K562 (cell line): ENCODE results near the gene WDR18. TPM values are rescaled to one million over a fixed set of nuclear protein-coding genes. Genes with fewer than 3 reads are reported as not detected.

Experiments used
- CREB1 ChIP-seq, 2 experiments: sonication (generic) in 1 of 2; formaldehyde crosslinking in 1 of 2; IDR thresholded peaks; 2 replicates each; pipeline versions ENCODE4 v1.6.1 to v1.8.0; 2012 to 2022; ENCODE audit warnings: inconsistent platforms in 1 of 2, mild to moderate bottlenecking in 1 of 2, missing genetic modification reagents in 1 of 2, moderate library complexity in 1 of 2
- CREM ChIP-seq: IDR thresholded peaks from 2 replicates; pipeline ENCODE4 v1.6.1; 2014; ENCODE audit warnings: antibody characterized with exemption, low read depth
- ELF1 ChIP-seq: fragments of 200-800 bp; sonication (Bioruptor generic); IDR thresholded peaks from 2 replicates; pipeline ENCODE4 v1.6.1; 2016; ENCODE audit warnings: missing genetic modification characterization, missing compliant biosample characterization
- ESRRA ChIP-seq: fragments of 450-650 bp; IDR thresholded peaks from 2 replicates; pipeline ENCODE4 v1.6.1; 2014; ENCODE audit warnings: low read depth, mild to moderate bottlenecking, moderate library complexity, borderline replicate concordance
- KLF1 ChIP-seq: fragments of 450-650 bp; IDR thresholded peaks from 2 replicates; pipeline ENCODE4 v1.6.1; 2016; ENCODE audit warnings: missing genetic modification characterization, missing compliant biosample characterization
- KLF13 ChIP-seq: fragments of 450-650 bp; IDR thresholded peaks from 2 replicates; pipeline ENCODE4 v1.6.1; 2016; ENCODE audit warnings: missing genetic modification characterization, low read depth, mild to moderate bottlenecking, missing compliant biosample characterization, moderate library complexity, borderline replicate concordance
- L3MBTL2 ChIP-seq: fragments of 450-650 bp; IDR thresholded peaks from 2 replicates; pipeline ENCODE4 v1.6.1; 2016; ENCODE audit warnings: mild to moderate bottlenecking, moderate library complexity
- MTA1 ChIP-seq: fragments of 450-650 bp; IDR thresholded peaks from 2 replicates; pipeline ENCODE4 v1.6.1; 2017; ENCODE audit warnings: borderline replicate concordance
- MTA3 ChIP-seq: fragments of 450-650 bp; formaldehyde crosslinking; IDR thresholded peaks from 2 replicates; pipeline ENCODE4 v1.6.1; 2017; ENCODE audit warnings: mild to moderate bottlenecking, borderline replicate concordance
- MXI1 ChIP-seq: IDR thresholded peaks from 2 replicates; pipeline ENCODE4 v1.6.1; 2011; ENCODE audit warnings: low read depth, mild to moderate bottlenecking, improper control_type of control experiment, low read length
- NONO ChIP-seq, 2 experiments: fragments of 200-400 bp in 1 of 2; fragments of 450-650 bp in 1 of 2; formaldehyde crosslinking in 1 of 2; IDR thresholded peaks; 2 replicates each; pipeline ENCODE4 v1.6.1; 2017; ENCODE audit warnings: low read depth in 2 of 2, mild to moderate bottlenecking in 2 of 2, moderate library complexity in 2 of 2, low read length in 1 of 2
- NRF1 ChIP-seq, 2 experiments: fragments of 450-650 bp; IDR thresholded peaks in 1 of 2; conservative IDR thresholded peaks in 1 of 2; 2 replicates each; pipeline ENCODE4 v1.6.1; 2014; ENCODE audit warnings: mild to moderate bottlenecking in 2 of 2
- PBX2 ChIP-seq, 2 experiments: IDR thresholded peaks in 1 of 2; conservative IDR thresholded peaks in 1 of 2; 2 replicates each; pipeline ENCODE4 v1.6.1; 2016; ENCODE audit warnings: low read depth in 2 of 2, mild to moderate bottlenecking in 1 of 2, missing compliant biosample characterization in 1 of 2, missing genetic modification characterization in 1 of 2, moderate library complexity in 1 of 2
- RBFOX2 ChIP-seq: fragments of 200-400 bp; formaldehyde crosslinking; IDR thresholded peaks from 2 replicates; pipeline ENCODE4 v1.6.1; 2017; ENCODE audit warnings: low read depth, mild to moderate bottlenecking, low read length, moderate library complexity
- SP1 ChIP-seq: sonication (generic); formaldehyde crosslinking; IDR thresholded peaks from 2 replicates; pipeline ENCODE4 v1.8.1; 2022; ENCODE audit warnings: mild to moderate bottlenecking, missing genetic modification reagents
- SREBF2 ChIP-seq: sonication (generic); formaldehyde crosslinking; IDR thresholded peaks from 2 replicates; pipeline ENCODE4 v1.4.0; 2020; ENCODE audit warnings: mild to moderate bottlenecking, missing genetic modification reagents
- TEAD1 ChIP-seq, 2 experiments: fragments of 450-650 bp in 1 of 2; sonication (generic) in 1 of 2; formaldehyde crosslinking; IDR thresholded peaks; 2 replicates each; pipeline versions ENCODE4 v1.4.0 to v1.8.0; 2020 to 2022; ENCODE audit warnings: mild to moderate bottlenecking in 2 of 2, missing genetic modification reagents in 1 of 2
- ZNF217 ChIP-seq: sonication (generic); formaldehyde crosslinking; IDR thresholded peaks from 2 replicates; pipeline ENCODE4 v1.8.0; 2022; ENCODE audit warnings: mild to moderate bottlenecking, missing genetic modification reagents
- ZNF316 ChIP-seq: fragments of 450-650 bp; IDR thresholded peaks from 2 replicates; pipeline ENCODE4 v1.6.1; 2016
- polyA plus RNA-seq, 8 experiments: library from polyadenylated mRNA; depleted of rRNA in 4 of 8; stranded (reverse) in 5 of 8; unstranded in 3 of 8; fragments of >200 nt; fragmentation: Nextera tagmentation in 2 of 8; fragmentation: Illumina TruSeq in 1 of 8; extraction: Ambion mirVana in 2 of 8; extraction: Trizol in 1 of 8; gene quantifications; 2 replicates each; pipeline versions ENCODE4 v1.2.1 to v1.2.3, GENCODE V29; 2011 to 2014; ENCODE audit warnings: inconsistent platforms in 1 of 8, missing spikeins in 1 of 8
- total RNA-seq, 7 experiments: library from RNA; depleted of rRNA in 6 of 7; stranded (reverse); fragments of >200 nt in 6 of 7; fragmentation: Illumina TruSeq in 2 of 7; extraction: Trizol in 2 of 7; gene quantifications; 2 replicates each; pipeline versions ENCODE4 v1.2.1 to v1.2.3, GENCODE V29; 2011 to 2021; ENCODE audit warnings: low replicate concordance in 1 of 7
- TF ChIP-seq, protein P1 (sequence below): sonication (generic); formaldehyde crosslinking; IDR thresholded peaks from 2 replicates; pipeline ENCODE4 v1.8.0; 2022; ENCODE audit warnings: missing genetic modification reagents, mild to moderate bottlenecking, moderate library complexity, borderline replicate concordance
- TF ChIP-seq, protein P2 (sequence below): fragments of 250-450 bp; sonication (Bioruptor Pico); IDR thresholded peaks from 2 replicates; pipeline ENCODE4 v1.9.0; 2021; ENCODE audit warnings: mild to moderate bottlenecking, inconsistent platforms

WDR18 gene
- total and polyA plus RNA-seq, 9 of the 15 experiments (the other 6 are each of a cell fraction or from before 2014, with no cell fraction given): 0.65 to 181 (median 30.1) TPM

DNA sequence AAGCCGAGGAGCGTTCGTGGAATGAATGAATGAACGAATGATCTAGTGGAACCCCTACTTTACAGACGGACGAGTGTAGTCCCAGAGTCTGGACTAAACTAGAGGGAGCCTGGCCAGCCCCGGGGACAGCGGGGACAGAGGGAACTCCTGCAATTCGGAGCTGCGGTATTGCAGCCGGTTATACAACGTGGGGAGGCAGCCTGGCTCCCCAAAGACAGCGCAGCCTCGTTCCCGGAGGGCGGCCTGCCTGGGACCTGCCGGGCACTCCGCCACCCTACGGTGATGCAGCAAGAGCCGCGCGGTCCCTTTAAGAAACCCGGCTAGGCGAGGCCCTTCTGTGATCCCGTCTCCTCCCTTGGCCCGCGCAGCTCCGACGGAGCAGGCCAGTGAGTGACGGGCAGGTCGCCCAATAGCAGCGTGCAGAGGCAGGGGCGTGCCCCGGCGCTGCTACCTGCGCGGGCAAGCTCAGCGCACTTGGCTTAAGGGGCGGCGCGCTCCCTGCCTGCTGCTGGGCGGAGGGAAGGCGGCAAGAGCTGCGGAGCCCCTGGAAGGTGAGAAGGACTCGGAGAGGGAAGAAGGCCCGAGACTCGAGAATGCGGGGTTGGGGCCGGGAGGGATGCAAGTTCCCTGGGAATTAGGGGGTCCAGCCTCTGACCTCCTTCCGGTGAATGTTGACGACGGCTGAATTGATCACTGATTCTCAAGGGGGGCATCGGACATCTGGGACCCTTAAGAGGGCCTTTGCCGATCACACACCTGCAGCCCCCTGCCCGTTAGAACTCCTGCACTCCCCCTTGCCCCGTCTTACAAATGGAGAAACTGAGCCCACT lies 55.7 kb downstream of the WDR18 start, which contains the start of gene ABCA7 (continued):
- TF ChIP-seq, protein P1, sequence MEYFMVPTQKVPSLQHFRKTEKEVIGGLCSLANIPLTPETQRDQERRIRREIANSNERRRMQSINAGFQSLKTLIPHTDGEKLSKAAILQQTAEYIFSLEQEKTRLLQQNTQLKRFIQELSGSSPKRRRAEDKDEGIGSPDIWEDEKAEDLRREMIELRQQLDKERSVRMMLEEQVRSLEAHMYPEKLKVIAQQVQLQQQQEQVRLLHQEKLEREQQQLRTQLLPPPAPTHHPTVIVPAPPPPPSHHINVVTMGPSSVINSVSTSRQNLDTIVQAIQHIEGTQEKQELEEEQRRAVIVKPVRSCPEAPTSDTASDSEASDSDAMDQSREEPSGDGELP (CRISPR knock-in tag): peak; percentile 77; the same call in 1 of the 2 replicates
- 0 out of 2 replicates have a peak, but pooled peaks have one; percentile 18 for TF ChIP-seq MXI1
- TF ChIP-seq, protein P2, sequence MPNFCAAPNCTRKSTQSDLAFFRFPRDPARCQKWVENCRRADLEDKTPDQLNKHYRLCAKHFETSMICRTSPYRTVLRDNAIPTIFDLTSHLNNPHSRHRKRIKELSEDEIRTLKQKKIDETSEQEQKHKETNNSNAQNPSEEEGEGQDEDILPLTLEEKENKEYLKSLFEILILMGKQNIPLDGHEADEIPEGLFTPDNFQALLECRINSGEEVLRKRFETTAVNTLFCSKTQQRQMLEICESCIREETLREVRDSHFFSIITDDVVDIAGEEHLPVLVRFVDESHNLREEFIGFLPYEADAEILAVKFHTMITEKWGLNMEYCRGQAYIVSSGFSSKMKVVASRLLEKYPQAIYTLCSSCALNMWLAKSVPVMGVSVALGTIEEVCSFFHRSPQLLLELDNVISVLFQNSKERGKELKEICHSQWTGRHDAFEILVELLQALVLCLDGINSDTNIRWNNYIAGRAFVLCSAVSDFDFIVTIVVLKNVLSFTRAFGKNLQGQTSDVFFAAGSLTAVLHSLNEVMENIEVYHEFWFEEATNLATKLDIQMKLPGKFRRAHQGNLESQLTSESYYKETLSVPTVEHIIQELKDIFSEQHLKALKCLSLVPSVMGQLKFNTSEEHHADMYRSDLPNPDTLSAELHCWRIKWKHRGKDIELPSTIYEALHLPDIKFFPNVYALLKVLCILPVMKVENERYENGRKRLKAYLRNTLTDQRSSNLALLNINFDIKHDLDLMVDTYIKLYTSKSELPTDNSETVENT (CRISPR knock-in tag): peak; percentile 6; the same call in 1 of the 2 replicates
- TF ChIP-seq KLF13 (tag): 0 out of 2 replicates have a peak, but pooled peaks have one; percentile 51
- peak; percentile 70; the same call in 1 of the 2 replicates for TF ChIP-seq CREB1 (IDR thresholded peaks at IDR 0.05)
- TF ChIP-seq CREB1 (CRISPR knock-in tag; IDR thresholded peaks at IDR 0.05): peak; percentile 81
- TF ChIP-seq PBX2 (CRISPR knock-in tag; IDR thresholded peaks at IDR 0.05; ENCODE audit: low read depth): peak; percentile 100
- TF ChIP-seq PBX2 (tag; conservative IDR thresholded peaks at IDR 0.05; ENCODE audit: low read depth): peak; percentile 98
- TF ChIP-seq MTA1: no peak
- TF ChIP-seq SP1 (CRISPR knock-in tag): peak; percentile 89
- TF ChIP-seq NRF1 (conservative IDR thresholded peaks at IDR 0.05 in 1 of 2, IDR thresholded peaks at IDR 0.05 in 1 of 2): peak; percentile 97 to 98
- peak; percentile 70; the same call in 1 of the 2 replicates for TF ChIP-seq KLF1 (tag)
- TF ChIP-seq SREBF2 (CRISPR knock-in tag): no peak
- TF ChIP-seq CREM: peak; percentile 87
- TF ChIP-seq ZNF316: no peak
- TF ChIP-seq TEAD1 (CRISPR knock-in tag; IDR thresholded peaks at IDR 0.05): no peak
- TF ChIP-seq NONO (IDR thresholded peaks at IDR 0.05; ENCODE audit: low read depth in 2 of 2, low read length in 1 of 2): peak in 1 of 2 experiments; percentile 60; a peak in 1 of 4 replicates
- peak; percentile 54; the same call in 1 of the 2 replicates for TF ChIP-seq ESRRA
- no peak for TF ChIP-seq ZNF217 (CRISPR knock-in tag)
- peak; percentile 76 for TF ChIP-seq RBFOX2
- TF ChIP-seq ELF1 (tag): no peak
- TF ChIP-seq L3MBTL2: peak; percentile 73
- peak; percentile 75; the same call in 1 of the 2 replicates for TF ChIP-seq MTA3
